ENCODE measurements around the gene TYMP.

Gene TYMP

DNA sequence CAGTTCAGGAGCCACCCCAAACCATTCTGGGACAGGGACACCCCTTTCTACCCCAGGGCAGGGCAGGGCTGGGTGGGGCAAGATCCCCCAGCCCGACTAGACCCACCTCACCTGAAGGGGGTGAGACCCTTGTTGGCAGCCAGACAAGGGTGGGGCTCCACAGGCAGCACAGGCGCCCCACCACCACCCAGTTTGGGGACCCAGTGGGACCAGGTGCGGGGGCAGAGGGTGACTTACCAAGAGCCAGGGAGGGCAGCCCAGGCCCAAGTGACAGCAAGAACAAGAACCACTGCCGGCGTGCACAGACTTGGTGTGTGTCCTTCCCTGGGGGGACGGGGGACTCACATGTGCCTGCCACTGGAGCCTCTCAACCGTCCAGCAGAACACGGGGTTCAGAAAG is 46.3 kb downstream of the TYMP start:
- no peak for DNase-seq (ENCODE audit: low read depth)

- no peak for DNase-seq (ENCODE audit: low read depth)
Measured at GRCh38 chr22:50483106-50483505, 46.7 kb downstream of the TYMP start.

DNA sequence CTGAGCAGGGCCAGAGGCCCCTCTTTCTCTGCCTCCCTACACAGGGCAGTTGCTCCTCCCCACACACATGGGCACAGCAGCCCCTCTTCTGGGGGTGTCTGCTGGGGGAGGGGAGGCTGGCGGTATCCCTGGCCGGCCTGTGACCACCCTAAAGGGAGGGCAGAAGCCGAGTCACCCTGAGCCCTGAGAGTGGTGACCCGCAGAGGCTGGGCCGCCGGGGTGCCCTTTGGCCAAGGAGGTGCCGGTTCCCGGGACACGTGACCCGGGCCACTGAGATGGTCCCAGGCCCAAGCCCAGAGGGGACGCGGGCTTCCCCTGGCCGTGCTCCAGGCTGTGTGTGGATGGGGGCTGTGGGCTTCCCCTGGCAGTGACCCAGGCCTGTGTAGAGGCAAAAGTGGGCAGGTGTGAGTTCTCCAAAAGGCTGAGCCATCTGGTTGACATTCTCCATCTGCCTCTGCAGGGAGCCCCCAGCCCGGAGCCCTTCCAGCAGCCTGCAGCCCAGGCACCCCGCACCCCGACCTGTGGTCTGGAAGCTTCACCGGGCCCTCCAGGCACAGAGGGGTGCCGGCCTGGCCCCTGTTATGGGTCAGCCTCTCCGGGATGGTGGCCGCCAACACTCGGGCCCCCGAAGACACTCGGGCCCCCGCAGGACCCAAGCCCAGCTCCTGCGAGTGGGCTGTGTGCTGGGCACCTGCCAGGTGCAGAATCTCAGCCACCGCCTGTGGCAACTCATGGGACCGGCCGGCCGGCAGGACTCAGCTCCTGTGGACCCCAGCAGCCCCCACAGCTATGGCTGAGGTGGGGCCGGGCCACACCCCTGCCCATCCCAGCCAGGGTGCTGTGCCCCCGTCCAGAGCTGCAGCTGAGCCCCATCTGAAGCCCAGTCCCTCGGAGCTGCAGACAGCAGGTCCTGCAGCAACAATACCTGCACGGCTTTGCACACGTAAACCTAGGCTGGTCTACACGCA is 47.4 kb downstream of the TYMP start:
- DNase-seq (ENCODE audit: low read depth): no peak

DNA sequence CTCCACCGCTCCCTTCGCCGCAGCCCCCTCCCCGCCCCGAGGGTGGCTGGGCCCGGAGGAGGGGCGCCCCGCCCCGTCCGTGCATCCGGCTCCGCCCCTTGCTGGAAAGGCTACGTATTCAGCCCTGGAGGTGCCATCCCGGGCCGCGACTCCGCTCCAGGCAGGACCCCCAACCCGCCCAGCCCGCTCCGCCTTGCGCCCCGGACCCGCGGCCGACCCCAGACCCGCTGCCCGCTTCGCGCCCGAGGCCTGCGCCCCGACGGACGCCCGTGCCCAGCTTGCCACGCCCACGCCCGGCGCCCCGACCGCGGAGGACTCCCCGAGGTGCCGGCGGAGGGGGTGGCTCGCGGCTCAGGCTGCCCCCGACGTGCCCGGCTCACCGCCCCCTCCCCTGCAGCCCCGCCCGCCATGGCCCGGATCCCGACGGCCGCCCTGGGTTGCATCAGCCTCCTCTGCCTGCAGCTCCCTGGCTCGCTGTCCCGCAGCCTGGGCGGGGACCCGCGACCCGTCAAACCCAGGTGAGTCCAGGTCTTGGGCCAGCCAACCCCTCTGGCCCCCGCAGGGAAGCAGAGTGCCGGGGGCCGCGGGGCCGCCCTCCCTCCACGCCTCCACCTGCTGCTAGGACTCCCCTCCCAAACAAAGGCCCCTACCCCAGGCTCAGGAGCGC is 48.2 kb downstream of the TYMP start, which contains the start of gene ADM2:
ADM2 (plus strand) TSS at position 104 of the 667 bp plus-strand sequence; CDS start at position 409, 305 bp downstream.
- DNase-seq (ENCODE audit: low read depth): no peak

DNA sequence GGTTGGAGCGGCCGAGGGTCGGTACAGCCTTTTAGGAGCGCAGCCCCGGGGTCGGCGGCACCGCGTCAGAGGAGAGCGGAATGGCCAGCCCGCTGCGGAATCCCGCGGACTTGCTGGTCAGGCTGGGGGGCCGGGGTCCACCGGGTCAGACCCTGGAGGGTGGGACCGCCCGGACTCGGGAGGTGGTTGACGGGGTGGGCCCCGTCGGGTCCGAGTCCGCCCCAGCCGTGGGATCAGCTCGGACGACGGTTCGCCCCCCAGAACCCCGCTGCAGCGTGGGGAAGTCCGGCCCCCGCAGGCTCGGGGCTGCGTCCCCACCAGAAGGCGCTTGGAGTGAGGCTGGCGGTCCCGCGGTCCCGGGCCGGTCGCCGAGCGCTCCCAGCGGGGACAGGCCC is 48.8 kb downstream of the TYMP start:
- DNase-seq (ENCODE audit: low read depth): no peak

DNA sequence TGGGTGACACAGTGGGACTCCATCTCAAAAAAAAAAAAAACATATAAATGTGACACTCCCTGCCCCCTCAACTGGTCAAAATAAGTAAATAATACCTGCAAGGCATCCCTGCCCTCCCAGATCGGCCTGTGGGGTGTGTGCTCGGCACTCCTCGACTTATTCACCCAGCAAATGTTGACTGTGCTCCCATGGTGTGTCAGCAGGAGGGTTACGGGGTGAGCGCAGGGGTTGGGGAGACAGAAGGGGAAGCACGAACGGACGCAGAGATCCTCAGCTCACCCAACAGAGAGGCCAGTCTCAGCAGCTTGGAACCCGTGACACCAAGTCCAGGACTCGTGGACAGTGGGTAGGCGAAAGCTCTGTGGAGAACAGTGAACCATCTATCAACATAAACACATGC is 50.1 kb downstream of the TYMP start:
- DNase-seq (ENCODE audit: low read depth): no peak

DNA sequence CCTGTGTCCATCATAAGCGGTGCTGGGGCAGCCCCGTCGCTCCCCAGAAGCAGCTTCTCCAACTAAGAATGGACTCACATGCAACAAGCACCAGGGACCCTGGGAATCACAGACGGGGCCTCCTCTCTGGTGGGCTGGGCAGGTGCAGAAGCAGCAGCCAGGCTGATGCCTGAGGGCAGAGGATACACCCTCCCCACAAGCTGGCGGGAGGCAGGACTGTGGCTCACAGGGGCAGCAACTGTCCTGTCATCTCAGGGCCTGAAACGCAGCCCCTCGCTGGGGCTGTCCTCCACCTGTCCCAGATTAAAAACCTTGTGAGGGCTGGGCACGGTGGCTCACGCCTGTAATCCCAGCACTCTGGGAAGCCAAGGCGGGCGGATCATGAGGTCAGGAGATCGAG is 51.9 kb downstream of the TYMP start:
- no peak for DNase-seq (ENCODE audit: low read depth)

- DNase-seq (ENCODE audit: low read depth): no peak
Measured at GRCh38 chr22:50476868-50477267, 52.9 kb downstream of the TYMP start.
